GM12865 (cell line): ENCODE data around the gene PTGES3.

Experiments used
- DNase-seq: peaks from one replicate; pipeline ENCODE4 v3.0.0; 2010; ENCODE audit warnings: low read depth
- H3K4me3 ChIP-seq: 2 replicates; pipeline ENCODE4 v1.5.1; 2011; ENCODE audit warnings: mild to moderate bottlenecking, low read depth, low read length, control low read depth
- CTCF ChIP-seq: IDR thresholded peaks from 2 replicates; pipeline ENCODE4 v1.5.1; 2011; ENCODE audit warnings: low read length, control low read depth, low read depth, inconsistent platforms; ENCODE audit not compliant: insufficient read depth; ENCODE audit errors: missing control alignments

Gene PTGES3

GRCh38 chr12:56633468-56634241 is 54.4 kb downstream of the PTGES3 start:
- TF ChIP-seq CTCF = no peak
- DNase-seq = no peak
- peak overlapping the region; percentile 82 for H3K4me3 ChIP-seq

- no peak for TF ChIP-seq CTCF
- peak overlapping the region; percentile 51 for H3K4me3 ChIP-seq
- no peak for DNase-seq
Measured at GRCh38 chr12:56632701-56633467, 55.2 kb downstream of the PTGES3 start.

GRCh38 chr12:56631790-56632700 is 56.0 kb downstream of the PTGES3 start:
- no peak for TF ChIP-seq CTCF
- DNase-seq = peak; percentile 77
- H3K4me3 ChIP-seq = peak overlapping the region; percentile 51

- H3K4me3 ChIP-seq = peak within 1 kb of the TSS; percentile 90
- TF ChIP-seq CTCF = no peak
- DNase-seq = peak; percentile 91
Measured at GRCh38 chr12:56630180-56630632, 57.9 kb downstream of the PTGES3 start, which contains the start of gene BAZ2A. BAZ2A (minus strand) TSS chr12:56630326; CDS start chr12:56617530, 12,796 bp downstream.

GRCh38 chr12:56629459-56630179 is 58.5 kb downstream of the PTGES3 start:
- TF ChIP-seq CTCF = no peak
- peak overlapping the region; percentile 90 for H3K4me3 ChIP-seq
- DNase-seq = peak; percentile 48
